Measurements from ENCODE around the gene MARCHF7. TPM values are rescaled to one million over a fixed set of nuclear protein-coding genes. Genes with fewer than 3 reads are reported as not detected.

MARCHF7 gene
- total and polyA plus RNA-seq, 2 of the 8 experiments (the other 6 are each of a cell fraction or from before 2014, with no cell fraction given): 18.3 to 116 TPM

- TF ChIP-seq ATF2 (IDR thresholded peaks at IDR 0.05; ENCODE audit: low read length) (no peak), SIN3A (conservative IDR thresholded peaks at IDR 0.05 in 1 of 2, IDR thresholded peaks at IDR 0.05 in 1 of 2; ENCODE audit: low read depth in 1 of 2, low read length in 2 of 2) (no peak), TEAD4 (IDR thresholded peaks at IDR 0.05; ENCODE audit: low read depth, low read length) (no peak)
Measured at GRCh38 chr2:159735648-159736047, 23.3 kb downstream of the MARCHF7 start (continued).

Data from H1 (cell line).